SK-N-DZ (cell line): ENCODE measurements around the gene HSPA1B. TPM values are rescaled to one million over a fixed set of nuclear protein-coding genes. Genes with fewer than 3 reads are reported as not detected.
"Not testable (repeated sequence)": the region's sequence is repeated elsewhere in the genome, so short reads cannot be mapped to it uniquely, and the experiment has no call there.

Experiments used
- DNase-seq: peaks from one replicate; pipeline ENCODE4 v3.0.0-alpha.2; 2015; ENCODE audit warnings: low spot score
- polyA plus RNA-seq, 2 experiments: library from polyadenylated mRNA; depleted of rRNA; stranded (reverse); fragments of >200 nt; gene quantifications; 2 replicates each; pipeline ENCODE4 v1.2.3, GENCODE V29; 2014

Gene HSPA1B
- 123 and 146 TPM in 2 replicates for polyA plus RNA-seq (2014; cell fraction: cytosol; rRNA removed)
- 56.5 and 70.3 TPM in 2 replicates for polyA plus RNA-seq (2014; cell fraction: nucleus; rRNA removed)

DNA sequence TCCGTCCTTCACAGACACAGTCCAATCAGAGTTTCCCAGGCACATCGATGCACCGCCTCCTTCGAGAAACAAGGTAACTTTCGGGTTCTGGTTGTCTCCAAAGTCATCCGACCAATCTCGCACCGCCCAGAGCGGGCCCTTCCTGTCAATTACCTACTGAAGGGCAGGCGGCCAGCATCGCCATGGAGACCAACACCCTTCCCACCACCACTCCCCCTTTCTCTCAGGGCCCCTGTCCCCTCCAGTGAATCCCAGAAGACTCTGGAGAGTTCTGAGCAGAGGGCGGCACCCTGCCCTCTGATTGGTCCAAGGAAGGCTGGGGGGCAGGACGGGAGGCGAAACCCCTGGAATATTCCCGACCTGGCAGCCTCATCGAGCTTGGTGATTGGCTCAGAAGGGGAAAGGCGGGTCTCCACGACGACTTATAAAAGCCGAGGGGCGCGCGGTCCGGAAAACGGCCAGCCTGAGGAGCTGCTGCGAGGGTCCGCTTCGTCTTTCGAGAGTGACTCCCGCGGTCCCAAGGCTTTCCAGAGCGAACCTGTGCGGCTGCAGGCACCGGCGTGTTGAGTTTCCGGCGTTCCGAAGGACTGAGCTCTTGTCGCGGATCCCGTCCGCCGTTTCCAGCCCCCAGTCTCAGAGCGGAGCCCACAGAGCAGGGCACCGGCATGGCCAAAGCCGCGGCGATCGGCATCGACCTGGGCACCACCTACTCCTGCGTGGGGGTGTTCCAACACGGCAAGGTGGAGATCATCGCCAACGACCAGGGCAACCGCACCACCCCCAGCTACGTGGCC, at the start of gene HSPA1B:
Gene HSPA1B, plus strand, starts transcription at position 453 of the 794 bp plus-strand sequence. Its CDS starts 213 bp downstream, at position 666.
- DNase-seq = peak; percentile 100

DNA sequence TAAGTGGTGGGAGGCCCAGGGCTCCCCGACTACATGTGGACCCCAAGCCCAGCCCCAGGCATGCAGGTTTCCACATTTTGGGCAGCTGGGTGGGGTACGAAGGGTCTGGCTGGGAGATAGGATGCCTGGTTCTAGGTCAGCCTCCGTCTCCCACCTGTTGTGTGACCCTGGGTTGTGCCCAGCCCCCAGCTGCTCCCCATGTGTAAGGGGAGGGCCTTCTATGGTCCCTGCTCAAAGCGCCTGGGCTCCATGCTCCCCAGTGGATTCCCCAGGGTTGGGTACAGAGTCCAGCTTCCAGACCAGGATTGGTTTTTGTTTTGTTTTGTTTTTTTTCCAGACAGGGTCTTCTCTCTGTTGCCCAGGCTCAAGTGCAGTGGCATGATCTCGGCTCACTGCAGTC, 49.3 kb upstream of the HSPA1B start:
- DNase-seq = no peak

DNA sequence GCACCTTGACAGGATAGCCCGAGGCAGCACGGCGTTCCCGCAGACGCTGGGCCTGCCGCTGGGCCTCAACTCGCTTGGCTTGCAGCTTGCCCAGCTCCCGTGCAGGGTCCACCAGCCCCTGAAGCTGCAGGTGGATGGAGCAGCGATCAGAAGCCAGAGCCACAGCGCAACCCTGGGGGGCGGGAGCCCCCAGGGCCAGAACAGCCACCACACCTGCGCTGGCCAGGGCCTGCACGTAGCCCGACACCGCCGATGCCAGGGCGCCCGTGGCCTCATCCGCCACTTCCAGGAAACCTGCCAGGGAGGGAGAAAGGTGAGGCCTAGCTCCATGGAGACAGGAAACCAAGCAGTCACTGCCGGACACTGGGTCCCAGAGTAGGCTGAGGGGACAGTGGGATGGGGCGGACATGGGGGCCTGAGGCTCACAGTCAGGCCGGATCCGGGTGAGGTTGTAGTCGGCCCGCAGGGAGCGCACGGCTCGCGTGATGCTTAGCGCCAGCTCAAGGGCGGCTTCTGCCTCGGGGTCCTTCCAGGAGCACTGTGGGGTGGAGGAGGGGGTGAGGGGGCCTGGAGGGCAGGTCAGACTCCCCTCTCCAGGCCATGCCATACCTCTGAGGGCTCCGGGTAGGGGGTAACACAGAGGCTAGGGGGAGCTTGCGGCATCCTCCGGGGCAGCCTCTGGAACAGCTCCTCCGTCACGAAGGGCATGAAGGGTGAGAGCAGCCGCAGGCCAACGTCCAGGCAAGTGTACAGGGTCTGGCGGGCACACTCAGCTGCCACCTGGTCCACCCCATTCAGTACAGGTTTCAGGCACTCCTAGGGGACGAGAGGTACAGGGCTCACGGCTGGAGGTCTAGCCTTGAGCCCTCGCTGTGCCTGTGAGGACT, 48.3 kb upstream of the HSPA1B start:
- no peak for DNase-seq

DNA sequence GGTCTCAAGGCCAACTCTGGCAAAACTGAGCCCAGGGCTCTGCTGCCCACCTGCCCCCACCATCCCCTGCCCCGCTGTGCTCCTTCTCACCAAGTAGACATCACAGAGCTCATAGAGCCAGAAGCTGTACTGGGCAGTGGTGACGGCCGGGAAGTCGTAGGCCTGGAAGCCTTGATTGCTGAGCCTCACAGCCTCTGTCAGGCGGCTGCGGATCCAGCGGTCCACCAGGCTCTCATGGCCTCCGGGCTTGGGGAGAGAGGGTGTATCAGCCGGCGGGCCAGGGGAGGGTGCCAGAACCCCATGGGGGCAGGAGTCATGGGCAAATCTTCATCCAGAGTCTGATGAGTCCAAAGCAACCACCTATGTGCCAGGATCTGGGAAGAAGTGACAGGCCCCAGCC, 47.6 kb upstream of the HSPA1B start:
- no peak for DNase-seq

DNA sequence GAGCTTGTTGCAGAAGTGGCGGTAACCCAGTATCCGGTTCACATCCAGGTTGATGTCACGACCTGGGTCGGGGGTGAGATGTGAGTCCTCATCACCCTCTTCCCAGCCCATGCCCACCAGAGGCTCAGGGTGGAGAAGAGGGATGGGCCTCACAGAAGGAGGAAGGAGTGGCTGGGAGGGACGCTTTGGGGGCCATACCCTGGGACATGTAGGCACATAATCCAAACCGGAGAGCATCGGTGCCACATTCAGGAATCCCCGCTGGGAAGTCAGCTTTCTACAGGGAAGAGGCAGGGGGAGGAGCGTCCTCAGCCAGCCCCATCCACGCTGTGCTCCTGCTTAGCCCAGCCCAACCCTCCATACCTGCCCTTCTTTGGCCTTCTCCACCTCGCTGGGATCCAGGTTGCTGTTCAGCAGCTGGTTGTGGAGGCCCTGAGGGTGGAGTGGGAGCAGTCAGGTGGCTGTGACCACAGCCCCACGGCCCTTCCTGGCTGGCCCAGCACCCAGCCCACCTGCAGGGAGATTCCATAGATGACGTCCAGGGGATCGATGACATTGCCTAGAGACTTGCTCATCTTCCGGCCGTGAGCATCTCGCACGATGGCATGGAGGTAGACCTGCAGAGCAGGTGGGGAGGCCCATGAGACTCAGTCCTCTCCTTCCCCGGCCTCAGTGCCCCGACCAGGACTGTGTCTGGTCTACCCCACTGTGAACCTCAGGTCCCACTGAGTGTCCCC, 46.9 kb upstream of the HSPA1B start:
- no peak for DNase-seq

DNA sequence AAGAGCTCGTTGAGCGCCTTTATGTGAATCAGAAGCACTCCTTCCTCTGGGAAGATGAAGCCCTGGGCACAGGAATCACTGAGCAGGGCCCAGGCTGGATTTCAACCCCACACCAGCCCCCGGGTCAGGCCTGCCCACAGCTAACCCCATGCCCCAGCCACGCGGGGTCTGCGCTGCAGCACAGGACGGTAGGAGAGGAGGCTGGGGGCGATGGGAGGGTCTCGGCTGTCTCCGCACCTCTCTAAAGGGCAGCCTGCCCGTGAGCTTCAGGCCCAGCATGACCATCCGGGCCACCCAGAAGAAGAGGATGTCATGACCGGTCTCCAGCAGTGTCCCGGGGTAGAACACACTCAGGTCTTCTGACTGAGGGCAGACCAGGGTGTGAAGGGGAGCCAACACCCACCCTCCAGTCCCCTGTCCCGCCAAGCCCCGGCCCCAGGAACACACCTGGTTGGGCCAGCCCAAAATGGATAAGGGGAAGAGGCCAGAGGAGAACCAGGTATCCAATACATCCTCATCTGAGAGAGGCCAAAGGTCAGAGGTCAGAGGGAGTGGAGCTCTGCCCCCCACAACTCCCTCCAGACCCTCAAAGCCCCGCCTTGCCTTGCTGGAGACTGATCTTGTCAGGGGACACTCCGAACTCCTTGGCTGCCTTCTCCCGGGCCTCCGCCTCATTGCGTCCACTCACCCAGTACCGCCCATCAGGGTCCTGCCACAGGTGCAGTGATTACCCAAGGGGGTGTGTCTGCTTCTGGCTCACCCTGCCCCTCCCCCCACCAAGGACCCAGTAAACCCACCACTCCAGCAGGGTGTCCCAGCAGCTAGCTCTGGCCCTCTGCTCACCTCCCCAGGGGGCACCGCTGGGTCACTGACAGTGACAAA, 46.1 kb upstream of the HSPA1B start:
- DNase-seq = no peak

DNA sequence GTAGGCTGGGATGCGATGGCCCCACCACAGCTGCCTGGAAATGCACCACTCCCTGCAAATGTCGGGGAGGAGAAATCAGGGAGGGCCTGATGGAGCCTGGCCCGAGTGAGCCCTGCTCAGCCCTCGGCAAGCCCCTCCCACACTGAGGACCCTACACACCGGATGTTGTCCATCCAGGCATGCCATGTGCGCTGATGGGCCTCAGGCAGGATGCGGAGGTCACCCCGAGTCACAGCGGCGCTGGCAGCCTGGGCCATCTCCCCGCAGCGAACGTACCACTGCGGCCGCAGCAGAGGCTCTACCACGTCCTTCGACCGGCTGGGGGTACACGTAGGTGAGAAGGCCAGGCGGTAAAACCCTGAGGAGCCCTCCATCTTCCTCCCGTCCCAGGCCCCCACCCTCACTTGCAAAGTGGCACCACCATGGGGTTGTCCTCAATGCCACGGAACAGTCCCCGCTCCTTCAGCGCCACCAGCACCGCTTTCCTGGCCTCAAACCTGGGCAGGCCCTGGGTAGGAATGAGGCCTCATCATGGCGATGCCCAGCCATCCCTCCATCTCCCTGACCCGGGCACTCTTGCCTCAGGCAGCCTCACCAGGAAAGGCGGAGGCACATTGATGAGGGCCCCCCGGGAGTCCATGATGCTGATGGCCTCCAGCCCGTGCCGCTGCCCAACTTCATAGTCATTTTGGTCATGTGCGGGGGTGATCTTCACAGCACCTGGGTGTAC, 45.2 kb upstream of the HSPA1B start:
- DNase-seq = no peak

DNA sequence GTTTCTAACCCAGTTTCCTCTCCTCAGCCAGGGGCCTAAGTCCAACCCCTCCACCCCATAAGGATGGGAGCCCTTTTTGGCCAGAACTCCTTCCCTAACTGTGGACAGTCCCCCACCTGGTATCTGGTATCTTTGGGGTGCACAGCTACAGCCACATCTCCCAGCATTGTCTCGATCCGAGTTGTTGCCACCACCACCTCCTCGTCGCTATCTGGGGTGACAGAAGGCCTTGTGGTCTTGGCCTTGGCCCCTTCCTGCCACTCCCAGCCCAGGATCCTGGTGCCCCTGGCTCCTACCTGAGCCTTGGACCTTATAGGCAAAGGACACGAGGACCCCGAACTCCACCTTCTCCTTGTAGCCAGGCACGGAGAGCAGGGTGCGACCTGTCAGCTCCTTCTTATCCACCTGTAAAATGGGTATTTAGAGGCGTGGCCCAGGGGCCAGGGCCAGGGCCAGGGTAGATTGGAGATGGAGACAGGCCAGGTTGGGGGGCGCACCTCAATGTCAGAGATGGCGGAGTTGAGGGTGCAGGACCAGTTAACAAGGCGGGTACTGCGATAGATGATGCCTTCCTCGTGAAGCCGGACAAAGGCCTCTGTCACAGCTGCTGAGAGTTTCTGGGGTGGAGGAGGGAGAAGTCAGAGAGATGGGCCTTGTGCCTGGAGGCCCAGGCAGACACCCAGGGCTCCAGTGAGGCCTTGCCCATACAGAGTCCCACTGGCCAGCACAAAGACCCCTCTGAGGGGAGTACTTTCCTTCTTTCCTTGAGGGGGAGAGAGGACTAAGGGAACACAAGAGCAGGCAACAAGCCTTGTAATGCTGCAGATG, 43.2 kb upstream of the HSPA1B start:
- DNase-seq = no peak

DNA sequence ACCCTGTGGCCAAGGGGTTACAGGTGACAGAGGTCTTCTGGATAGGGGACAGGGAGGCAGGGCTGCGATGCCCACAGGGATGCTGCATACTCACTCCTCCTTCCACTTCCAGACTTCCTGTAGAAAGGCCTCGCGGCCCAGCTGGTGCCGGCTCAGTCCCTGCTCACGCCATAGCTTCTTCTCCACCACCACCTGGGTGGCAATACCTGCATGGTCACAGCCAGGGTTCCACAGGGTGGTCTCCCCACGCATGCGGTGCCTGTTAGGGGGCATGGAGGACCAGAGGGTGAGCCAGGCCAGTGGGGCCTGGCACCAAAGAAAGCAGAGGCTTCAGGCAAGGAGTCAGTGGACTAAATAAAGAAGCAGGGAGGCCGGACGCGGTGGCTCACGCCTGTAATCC, 42.1 kb upstream of the HSPA1B start:
- DNase-seq = no peak

DNA sequence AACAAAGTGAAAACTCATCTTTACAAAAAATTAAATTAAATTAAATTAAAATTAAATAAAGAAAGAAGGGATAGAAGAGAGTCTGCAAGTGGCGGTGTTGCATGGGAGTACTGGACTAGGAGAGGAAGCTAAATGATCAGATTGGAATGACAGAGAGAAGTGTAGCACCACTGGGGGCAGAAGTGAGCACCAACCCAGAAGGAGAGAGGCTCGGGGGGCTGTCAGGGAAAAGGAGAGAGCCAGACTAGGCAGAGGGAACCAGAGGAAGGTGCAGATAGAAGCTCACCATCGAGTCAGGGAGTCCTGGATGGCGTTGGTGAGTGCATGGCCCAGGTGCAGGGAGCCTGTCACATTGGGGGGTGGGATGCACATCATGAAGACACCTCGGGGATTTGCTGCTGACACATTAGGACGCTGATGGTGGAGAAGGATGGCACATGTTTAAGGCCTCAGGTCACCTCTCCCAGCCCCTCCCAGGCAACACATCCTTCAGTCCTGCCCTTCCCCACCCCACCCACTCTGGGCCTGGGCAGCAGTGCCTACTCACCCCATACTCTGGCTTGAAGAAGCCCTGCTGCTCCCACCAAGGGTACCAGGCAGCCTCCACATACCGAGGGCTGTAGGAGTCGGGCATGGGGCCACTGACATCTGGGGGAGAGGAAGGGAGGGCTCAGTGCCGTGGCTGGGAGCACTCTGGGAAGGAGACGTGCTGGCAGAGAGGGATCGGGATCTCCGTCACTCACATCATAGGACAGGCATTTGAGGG, 36.0 kb upstream of the HSPA1B start:
- peak; percentile 71 for DNase-seq

DNA sequence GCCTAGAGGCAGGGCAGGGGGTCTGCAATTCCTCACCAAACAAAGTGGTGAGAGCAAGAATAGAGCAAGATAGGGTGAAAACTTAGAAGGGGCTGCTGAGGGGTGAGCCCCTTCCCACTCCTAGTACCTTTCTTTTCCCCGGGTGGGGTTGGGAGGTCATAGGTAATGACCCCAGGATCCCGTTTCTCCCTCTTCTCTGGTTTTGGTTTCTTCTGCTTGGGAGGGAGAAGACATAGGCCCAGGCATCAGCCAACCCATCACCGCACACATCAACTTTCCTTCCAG, 35.5 kb upstream of the HSPA1B start:
- no peak for DNase-seq

DNA sequence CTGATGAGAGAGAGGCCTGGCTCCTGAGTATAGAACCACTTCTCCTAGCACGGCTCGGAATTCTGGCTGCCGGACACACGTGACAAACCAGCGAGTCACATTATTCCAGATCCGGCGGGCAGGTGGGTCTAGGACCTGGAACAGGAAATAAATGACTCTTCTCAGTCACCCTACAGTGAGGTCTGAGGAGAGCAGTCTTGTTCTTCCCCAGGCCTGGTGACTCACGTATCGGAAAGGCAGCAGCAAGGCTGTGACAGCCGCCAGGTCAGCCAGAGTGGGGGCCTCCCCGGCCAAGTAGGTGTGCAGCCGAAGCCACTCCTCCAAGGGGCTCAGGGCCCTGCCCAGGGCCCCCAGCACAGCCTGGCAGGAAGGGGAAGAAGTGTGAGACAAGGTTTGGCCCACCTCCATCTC, 34.8 kb upstream of the HSPA1B start:
- no peak for DNase-seq

DNA sequence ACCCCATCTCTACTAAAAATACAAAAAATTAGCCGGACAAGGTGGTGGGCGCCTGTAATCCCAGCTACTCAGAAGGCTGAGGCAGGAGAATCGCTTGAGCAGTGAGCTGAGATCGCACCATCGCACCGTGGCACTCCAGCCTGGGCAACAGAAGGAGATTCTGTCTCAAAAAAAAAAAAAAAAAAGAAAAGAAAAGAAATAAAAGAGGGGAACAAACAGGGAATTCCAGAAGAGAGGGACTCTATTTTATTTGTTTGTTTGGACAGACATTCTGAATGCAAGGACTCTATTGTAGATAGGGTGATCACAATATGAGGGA, 33.7 kb upstream of the HSPA1B start:
- DNase-seq = not testable (repeated sequence)

DNA sequence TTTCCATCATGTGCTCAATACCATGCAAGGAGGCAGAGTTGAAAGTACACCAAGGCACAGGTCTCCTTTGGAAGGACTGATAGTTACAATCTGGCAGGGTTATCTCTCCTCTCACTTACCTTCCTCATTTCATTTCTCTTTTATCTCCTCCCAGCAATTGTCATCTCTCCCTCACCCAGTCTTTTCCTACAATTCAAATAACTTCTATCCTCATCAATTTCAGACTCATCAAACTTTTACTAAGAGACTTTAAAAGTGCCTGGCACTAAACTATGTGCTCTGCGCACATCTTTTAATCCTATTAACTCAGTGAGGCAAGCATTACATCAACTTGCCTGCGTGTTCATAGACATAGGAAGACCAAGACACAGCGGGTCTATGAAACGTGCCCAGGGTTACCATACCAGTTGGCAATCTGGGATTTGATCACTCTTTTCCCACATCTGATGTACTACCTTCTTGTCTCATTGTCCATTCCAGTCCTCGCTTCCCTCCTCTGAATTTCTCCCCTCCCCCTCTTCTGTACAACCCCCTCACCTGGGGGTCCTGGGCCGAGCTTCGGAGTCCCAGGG, 33.2 kb upstream of the HSPA1B start:
- DNase-seq = no peak

DNA sequence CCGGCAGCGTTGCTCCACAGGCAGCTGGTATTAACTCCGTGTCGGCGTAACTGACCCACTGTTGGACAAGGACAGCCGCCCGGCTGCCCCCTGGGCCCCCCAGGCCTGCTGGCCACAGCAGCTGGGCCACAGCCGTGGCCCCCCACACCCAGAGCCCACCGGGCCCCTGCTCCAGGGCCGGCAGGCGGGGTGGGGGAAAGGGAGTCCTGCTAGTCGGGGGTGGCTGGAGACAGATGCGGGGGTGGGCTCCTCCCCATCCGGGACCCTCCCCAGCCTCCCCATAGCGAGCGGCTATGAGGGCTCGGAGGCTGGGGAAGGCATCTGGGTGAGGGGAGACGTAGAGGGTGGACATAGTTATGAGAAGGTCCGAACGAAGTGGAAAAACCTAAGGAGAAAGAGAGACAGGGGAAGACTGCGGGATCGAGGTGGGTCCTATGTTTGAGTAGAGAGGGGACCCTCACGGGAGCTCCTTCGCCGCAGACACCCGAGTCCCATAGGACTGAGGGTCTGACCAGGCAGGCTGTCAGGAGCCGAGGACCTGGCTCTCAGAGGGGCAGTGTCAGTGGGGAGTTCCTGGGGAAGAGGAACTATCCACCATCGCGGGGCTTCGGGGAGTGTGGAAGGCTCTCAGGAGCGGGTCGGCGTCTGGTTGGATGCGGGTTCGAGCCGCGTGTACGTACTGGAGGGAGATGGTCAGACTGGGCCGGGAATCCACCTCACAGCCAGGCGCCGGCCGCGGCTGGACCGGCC, 32.5 kb upstream of the HSPA1B start:
- no peak for DNase-seq

DNA sequence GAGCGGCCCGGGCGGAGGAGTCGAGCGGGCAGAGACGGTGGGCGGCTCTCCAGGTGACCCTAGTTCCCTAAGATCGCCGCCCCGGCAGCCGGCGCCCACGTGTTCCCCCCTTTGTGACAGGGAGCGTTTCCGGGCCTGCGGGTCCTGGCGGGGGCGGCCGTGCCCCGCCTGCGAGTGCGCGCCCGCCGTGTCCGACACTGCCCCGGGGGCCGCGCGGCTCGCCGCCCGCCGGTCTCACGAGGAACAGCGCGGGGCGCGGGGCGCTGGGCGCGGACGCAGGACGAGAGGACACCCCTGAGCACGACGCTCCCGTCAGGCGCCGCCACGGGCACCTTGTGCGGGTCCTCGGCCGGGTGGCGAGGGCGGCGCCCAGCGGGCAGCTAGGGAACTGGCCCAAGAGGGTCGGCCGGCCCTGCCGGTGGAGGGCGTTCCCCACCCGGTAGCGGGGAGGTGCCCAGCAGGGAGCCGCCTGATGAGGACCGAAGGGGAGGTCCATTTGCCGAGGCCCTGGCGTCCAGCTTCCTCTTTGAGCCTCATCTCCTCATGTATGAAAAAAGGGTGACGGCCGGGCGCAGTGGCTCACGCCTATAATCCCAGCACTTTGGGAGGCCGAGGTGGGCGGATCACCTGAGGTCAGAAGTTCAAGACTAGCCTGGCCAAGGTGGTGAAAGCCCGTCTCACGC, 31.8 kb upstream of the HSPA1B start, which contains the start of gene VARS1:
Gene VARS1, minus strand, starts transcription at position 137 of the 683 bp plus-strand sequence. CDS start 535 bp downstream, outside the sequence.
- peak; percentile 88 for DNase-seq

DNA sequence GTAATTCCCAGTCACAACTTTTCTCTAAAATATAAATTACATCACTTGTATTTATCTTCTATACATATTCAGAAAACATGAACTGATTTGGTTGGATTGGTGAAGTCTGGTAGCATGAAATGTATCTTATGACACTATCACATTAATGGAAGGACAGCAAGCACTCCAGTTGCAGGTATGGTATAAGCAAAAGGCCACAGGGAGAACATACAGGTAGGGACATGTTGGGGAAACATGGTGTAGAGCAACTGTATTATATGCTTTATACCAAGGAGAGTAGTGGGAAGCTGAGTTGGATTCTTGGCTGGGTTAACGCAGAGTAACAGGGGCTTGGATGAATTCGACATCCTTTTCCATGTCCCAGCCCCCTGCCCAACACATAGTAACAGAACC, 30.5 kb upstream of the HSPA1B start:
- DNase-seq = no peak
